Measurements from ENCODE around the gene CALHM4. TPM values are rescaled to one million over a fixed set of nuclear protein-coding genes. Genes with fewer than 3 reads are reported as not detected.

Gene CALHM4
- total RNA-seq, 1 experiment from 2014 or later: not detected

- peak; percentile 67 for DNase-seq (ENCODE audit: low read depth)
Measured at GRCh38 chr6:116536216-116536621, 17.3 kb upstream of the CALHM4 start.

- no peak for DNase-seq (ENCODE audit: low read depth)
Measured at GRCh38 chr6:116542426-116542825, 11.1 kb upstream of the CALHM4 start.

- no peak for DNase-seq (ENCODE audit: low read depth)
Measured at GRCh38 chr6:116543149-116543548, 10.4 kb upstream of the CALHM4 start.

- DNase-seq (ENCODE audit: low read depth): no peak
Measured at GRCh38 chr6:116545651-116546050, 7.9 kb upstream of the CALHM4 start, which contains the start of gene TRAPPC3L. TSS of gene TRAPPC3L (minus strand) at chr6:116545684. CDS start at chr6:116545514, 170 bp downstream.

GRCh38 chr6:116547358-116547757 lies 6.2 kb upstream of the CALHM4 start:
- no peak for DNase-seq (ENCODE audit: low read depth)

DNA sequence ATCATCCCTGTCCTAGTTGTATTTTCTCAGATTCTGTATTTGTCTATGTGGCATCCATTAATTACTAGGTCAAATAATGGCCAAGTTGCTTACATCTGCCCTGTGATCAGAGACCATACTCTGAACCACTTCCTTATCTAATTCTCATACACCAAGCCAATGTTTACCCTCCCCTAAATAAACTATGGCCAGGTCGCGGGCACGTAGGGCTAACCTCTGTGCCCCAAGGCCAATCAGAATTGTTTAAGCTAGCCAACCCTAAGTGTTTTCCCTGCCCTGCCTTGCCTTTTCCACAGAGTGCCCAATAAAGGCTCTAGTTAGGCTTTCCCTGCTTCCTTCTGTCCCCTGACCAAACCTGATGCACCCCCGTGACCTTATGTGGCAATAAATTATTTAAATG lies 2.8 kb upstream of the CALHM4 start:
- no peak for DNase-seq (ENCODE audit: low read depth)

- DNase-seq (ENCODE audit: low read depth): peak; percentile 55
Measured at GRCh38 chr6:116556065-116556464, 2.5 kb downstream of the CALHM4 start.

DNA sequence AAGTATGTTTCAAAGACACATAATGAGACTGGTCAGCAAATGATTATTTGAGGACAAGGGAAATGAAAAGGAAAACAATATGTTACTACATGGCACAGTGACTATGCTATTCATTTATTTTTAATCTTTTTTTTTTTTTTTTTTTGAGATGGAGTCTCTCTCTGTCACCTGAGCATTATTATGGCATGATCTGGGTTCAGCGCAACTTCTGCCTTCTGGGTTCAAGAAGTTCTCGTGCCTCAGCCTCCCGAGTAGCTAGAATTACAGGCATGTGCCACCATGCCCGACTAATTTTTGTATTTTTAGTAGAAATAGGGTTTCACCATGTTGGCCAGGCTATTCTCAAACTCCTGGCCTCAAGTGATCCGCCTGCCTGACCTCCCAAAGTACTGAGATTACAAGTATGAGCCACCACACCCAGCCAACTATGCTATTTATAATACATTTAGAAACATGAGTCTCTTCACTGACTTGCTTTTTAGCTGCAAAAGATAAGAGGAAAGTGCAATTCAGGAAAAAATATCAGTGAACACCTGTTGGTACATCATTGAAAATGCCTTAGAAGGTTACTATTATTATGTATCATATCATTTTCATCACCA lies 3.4 kb downstream of the CALHM4 start:
- no peak for DNase-seq (ENCODE audit: low read depth)

DNA sequence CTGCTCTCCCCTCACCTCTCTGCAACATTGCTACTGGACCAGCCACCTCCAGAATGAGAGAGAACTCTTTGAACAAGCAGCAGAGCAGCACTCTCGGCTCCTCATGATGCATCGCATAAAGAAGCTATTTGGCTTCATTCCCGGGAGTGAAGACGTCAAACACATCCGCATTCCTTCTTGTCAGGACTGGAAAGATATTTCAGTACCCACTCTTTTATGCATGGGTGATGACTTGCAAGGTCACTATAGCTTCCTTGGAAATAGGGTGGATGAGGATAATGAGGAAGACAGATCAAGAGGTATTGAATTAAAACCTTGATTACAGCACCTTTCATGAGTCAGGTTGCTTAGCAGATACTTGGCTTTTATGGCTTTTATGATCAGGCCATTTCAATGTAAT lies 4.3 kb downstream of the CALHM4 start:
- peak; percentile 94 for DNase-seq (ENCODE audit: low read depth)

- DNase-seq (ENCODE audit: low read depth): no peak
Measured at GRCh38 chr6:116560130-116560529, 6.6 kb downstream of the CALHM4 start.

DNA sequence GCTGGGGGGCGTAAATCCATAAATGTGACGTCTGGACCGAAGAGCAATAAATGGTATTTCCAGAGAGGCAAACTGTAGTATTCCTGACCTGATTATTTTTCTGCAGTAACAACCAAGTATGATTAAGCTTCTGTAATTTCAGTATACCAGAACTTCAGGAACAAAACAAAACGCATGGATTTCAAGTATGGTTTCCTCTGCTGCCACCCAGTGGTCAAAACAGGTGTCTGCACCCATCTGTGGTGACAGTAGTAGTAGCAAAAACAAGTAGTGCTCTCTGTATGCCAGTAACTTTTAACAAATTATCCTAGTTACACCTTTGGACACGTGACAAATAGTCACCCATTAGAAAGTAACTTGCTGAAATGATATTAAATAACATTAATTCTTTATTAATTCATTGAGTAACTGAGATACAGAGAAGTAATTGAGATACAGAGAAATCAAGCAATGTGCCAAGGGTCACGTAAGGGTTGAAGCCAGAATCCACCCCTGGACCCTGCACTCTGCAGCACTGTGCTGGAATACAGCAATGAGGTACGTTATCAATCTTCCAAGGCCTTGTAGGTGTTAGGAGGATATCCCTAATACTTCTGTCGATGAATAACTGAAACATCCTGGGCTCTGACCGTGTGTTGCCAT lies 7.9 kb downstream of the CALHM4 start:
- peak; percentile 67 for DNase-seq (ENCODE audit: low read depth)

GRCh38 chr6:116562019-116562403 lies 8.5 kb downstream of the CALHM4 start:
- no peak for DNase-seq (ENCODE audit: low read depth)

DNA sequence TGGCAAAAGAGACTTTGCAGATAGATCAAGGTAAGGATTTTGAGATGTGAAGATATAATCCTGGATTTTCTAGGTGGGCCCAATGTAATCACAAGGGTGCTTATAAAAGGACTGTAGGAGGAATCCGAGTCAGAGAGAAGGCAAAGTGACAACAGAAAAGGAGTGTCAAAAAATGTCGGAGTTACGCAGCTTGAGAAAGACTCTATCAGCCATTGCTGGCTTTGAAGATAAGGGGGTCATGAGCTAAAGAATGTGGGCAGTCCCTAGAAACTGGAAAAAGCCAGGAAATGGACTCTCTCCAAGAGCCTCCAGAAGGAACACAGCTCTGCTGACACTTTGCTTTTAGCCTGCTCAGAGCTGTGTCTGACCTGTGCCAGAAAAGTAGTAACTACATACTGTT lies 9.1 kb downstream of the CALHM4 start:
- no peak for DNase-seq (ENCODE audit: low read depth)

DNA sequence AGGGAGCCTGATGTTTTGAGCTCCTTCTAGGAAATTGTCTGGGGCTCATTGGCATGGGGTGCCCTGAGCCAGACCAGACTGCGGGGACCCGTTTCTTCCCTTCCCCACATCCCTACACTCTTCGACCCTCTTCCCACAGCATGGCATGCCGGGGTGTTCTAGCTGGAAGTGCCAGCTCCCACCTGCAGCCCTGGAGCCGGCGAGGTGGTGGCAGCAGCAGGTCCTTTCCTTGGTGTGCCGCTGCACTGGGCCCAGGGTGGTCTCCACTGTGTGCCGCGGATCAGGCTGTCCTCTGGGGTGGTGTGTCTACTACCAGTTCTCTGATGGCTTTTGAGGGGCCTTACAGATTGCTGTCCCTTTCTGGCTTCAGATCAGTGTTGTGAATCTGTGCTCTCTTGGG lies 10.3 kb downstream of the CALHM4 start:
- DNase-seq (ENCODE audit: low read depth): no peak

DNA sequence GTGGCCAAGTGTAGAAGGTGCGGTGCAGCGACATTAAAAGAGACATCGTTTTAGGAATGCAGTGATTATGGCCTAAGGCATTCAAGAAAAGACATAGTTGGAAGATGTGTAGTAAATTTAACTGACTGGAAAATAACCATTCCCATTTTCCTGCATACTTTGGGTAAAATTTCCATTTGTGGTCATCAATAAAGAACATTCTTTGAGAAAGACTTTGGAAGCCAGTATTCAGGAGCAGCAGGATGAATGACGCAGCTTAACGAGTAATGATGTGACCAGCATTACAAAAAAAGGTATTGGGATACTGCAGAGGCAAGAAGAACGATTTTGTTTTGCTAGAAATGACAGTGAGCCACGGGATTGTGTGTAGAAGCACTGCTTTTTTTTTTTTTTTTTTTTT lies 10.8 kb downstream of the CALHM4 start:
- peak; percentile 39 for DNase-seq (ENCODE audit: low read depth)

GRCh38 chr6:116564921-116565872 lies 11.6 kb downstream of the CALHM4 start:
- DNase-seq (ENCODE audit: low read depth): peak; percentile 9

GRCh38 chr6:116568111-116568510 lies 14.6 kb downstream of the CALHM4 start:
- DNase-seq (ENCODE audit: low read depth): no peak

GRCh38 chr6:116568821-116569755 lies 15.5 kb downstream of the CALHM4 start:
- DNase-seq (ENCODE audit: low read depth): no peak

GRCh38 chr6:116570856-116571682 lies 17.5 kb downstream of the CALHM4 start, which contains the start of gene RWDD1:
TSS of gene RWDD1 (plus strand) at chr6:116571504. CDS start at chr6:116571583, 79 bp downstream.
- peak; percentile 99 for DNase-seq (ENCODE audit: low read depth)

GRCh38 chr6:116571683-116572000 lies 18.1 kb downstream of the CALHM4 start:
- no peak for DNase-seq (ENCODE audit: low read depth)

GRCh38 chr6:116572162-116572561 lies 18.6 kb downstream of the CALHM4 start:
- peak; percentile 53 for DNase-seq (ENCODE audit: low read depth)

Measured in RPMI7951 (cell line).